HG02678 (cell line): Measurements from ENCODE around the gene HCFC2.
"Not testable (repeated sequence)": the region's sequence is repeated elsewhere in the genome, so short reads cannot be mapped to it uniquely, and the experiment has no call there.

Source experiments
- ATAC-seq: cut with Tn5 transposase; IDR thresholded peaks from one replicate; pipeline ENCODE4 v1.9.1; 2021; ENCODE audit warnings: mild to moderate bottlenecking, moderate library complexity; ENCODE audit not compliant: unreplicated experiment

HCFC2 gene

GRCh38 chr12:104064031-104064841, at the start of gene HCFC2:
TSS of gene HCFC2 (plus strand) at chr12:104064531. CDS start at chr12:104064561, 30 bp downstream.
- ATAC-seq = peak; percentile 90

- ATAC-seq = not testable (repeated sequence)
These were observed 42.5 kb upstream of the HCFC2 start for GRCh38 chr12:104021862-104022261.

GRCh38 chr12:104022786-104023185, 41.5 kb upstream of the HCFC2 start:
- ATAC-seq = no peak

GRCh38 chr12:104023710-104024109, 40.6 kb upstream of the HCFC2 start:
- ATAC-seq = no peak

GRCh38 chr12:104024348-104024747, 40.0 kb upstream of the HCFC2 start:
- no peak for ATAC-seq

- no peak for ATAC-seq
These were observed 38.6 kb upstream of the HCFC2 start for GRCh38 chr12:104025771-104026170.

- ATAC-seq = no peak
These were observed 37.3 kb upstream of the HCFC2 start for GRCh38 chr12:104026841-104027599.

- ATAC-seq = not testable (repeated sequence)
These were observed 33.7 kb upstream of the HCFC2 start for GRCh38 chr12:104030596-104030995.

- not testable (repeated sequence) for ATAC-seq
These were observed 28.2 kb upstream of the HCFC2 start for GRCh38 chr12:104036143-104036542.

- not testable (repeated sequence) for ATAC-seq
These were observed 24.6 kb upstream of the HCFC2 start for GRCh38 chr12:104039769-104040168.

- ATAC-seq = no peak
These were observed 21.8 kb upstream of the HCFC2 start for GRCh38 chr12:104042580-104042979.

GRCh38 chr12:104044158-104044557, 20.2 kb upstream of the HCFC2 start:
- no peak for ATAC-seq

- ATAC-seq = no peak
These were observed 18.0 kb upstream of the HCFC2 start for GRCh38 chr12:104046306-104046705.

- ATAC-seq = no peak
These were observed 16.2 kb upstream of the HCFC2 start for GRCh38 chr12:104048162-104048561.

GRCh38 chr12:104048811-104049210, 15.5 kb upstream of the HCFC2 start:
- ATAC-seq = no peak

GRCh38 chr12:104049278-104049902, 14.9 kb upstream of the HCFC2 start:
- ATAC-seq = no peak

- ATAC-seq = no peak
These were observed 14.4 kb upstream of the HCFC2 start, which contains the start of gene GLT8D2 for GRCh38 chr12:104049903-104050356. TSS of gene GLT8D2 (minus strand) at chr12:104050187. CDS start at chr12:104019648, 30,539 bp downstream.

GRCh38 chr12:104050436-104050835, 13.9 kb upstream of the HCFC2 start:
- no peak for ATAC-seq

- no peak for ATAC-seq
These were observed 9.5 kb upstream of the HCFC2 start for GRCh38 chr12:104054681-104055346.

- no peak for ATAC-seq
These were observed 8.5 kb upstream of the HCFC2 start for GRCh38 chr12:104055686-104056388.
